H9 (cell line): Measurements from ENCODE around the gene ARMC12. TPM values are rescaled to one million over a fixed set of nuclear protein-coding genes. Genes with fewer than 3 reads are reported as not detected.

ENCODE experiments used
- DNase-seq: peaks from one replicate; pipeline ENCODE4 v3.0.0-alpha.2; 2017
- H2AFZ ChIP-seq: one replicate; pipeline ENCODE4 v1.6.1; 2013; ENCODE audit warnings: mild to moderate bottlenecking, low read length, control low read depth, moderate library complexity
- H2AK5ac ChIP-seq: 2 replicates; pipeline ENCODE4 v1.6.1; 2013; ENCODE audit warnings: low read length, control low read depth, mixed read lengths; ENCODE audit not compliant: insufficient read length
- H2BK120ac ChIP-seq: one replicate; pipeline ENCODE4 v1.6.1; 2013; ENCODE audit warnings: low read depth, mild to moderate bottlenecking, low read length, control low read depth, inconsistent platforms; ENCODE audit not compliant: poor library complexity, severe bottlenecking
- H2BK12ac ChIP-seq: 2 replicates; pipeline ENCODE4 v1.6.1; 2013; ENCODE audit warnings: low read length, control low read depth, mixed read lengths, low read depth; ENCODE audit not compliant: insufficient read length
- H2BK15ac ChIP-seq: 2 replicates; pipeline ENCODE4 v1.6.1; 2013; ENCODE audit warnings: low read depth, low read length, control low read depth
- H2BK20ac ChIP-seq: one replicate; pipeline ENCODE4 v1.6.1; 2013; ENCODE audit warnings: low read depth, mild to moderate bottlenecking, low read length, control low read depth, inconsistent platforms; ENCODE audit not compliant: poor library complexity, severe bottlenecking
- H2BK5ac ChIP-seq: 2 replicates; pipeline ENCODE4 v1.6.1; 2013; ENCODE audit warnings: low read length, control low read depth, mixed read lengths; ENCODE audit not compliant: insufficient read length
- H3K14ac ChIP-seq: 2 replicates; pipeline ENCODE4 v1.6.1; 2013; ENCODE audit warnings: low read length, control low read depth; ENCODE audit not compliant: insufficient read depth
- H3K18ac ChIP-seq: 2 replicates; pipeline ENCODE4 v1.6.1; 2013; ENCODE audit warnings: low read depth, mild to moderate bottlenecking, mixed read lengths, low read length, control low read depth; ENCODE audit not compliant: insufficient read length
- H3K23ac ChIP-seq: 2 replicates; pipeline ENCODE4 v1.6.1; 2013; ENCODE audit warnings: low read length, control low read depth, mixed read lengths, low read depth; ENCODE audit not compliant: insufficient read length
- H3K23me2 ChIP-seq: 2 replicates; pipeline ENCODE4 v1.6.1; 2013; ENCODE audit warnings: low read depth, mild to moderate bottlenecking, mixed read lengths, low read length, control low read depth; ENCODE audit not compliant: insufficient read length, poor library complexity, severe bottlenecking
- H3K27ac ChIP-seq: 2 replicates; pipeline ENCODE4 v1.5.1; 2013; ENCODE audit warnings: low read length, control low read depth, mixed read lengths, low read depth; ENCODE audit not compliant: insufficient read length
- H3K27me3 ChIP-seq: 2 replicates; pipeline ENCODE4 v1.6.1; 2013; ENCODE audit warnings: low read length, control low read depth, inconsistent platforms; ENCODE audit not compliant: insufficient read depth
- H3K4ac ChIP-seq: 2 replicates; pipeline ENCODE4 v1.6.1; 2013; ENCODE audit warnings: low read depth, mild to moderate bottlenecking, control low read depth, inconsistent platforms, low read length, moderate library complexity
- H3K4me1 ChIP-seq: 2 replicates; pipeline ENCODE4 v1.6.1; 2013; ENCODE audit warnings: low read length, control low read depth, inconsistent platforms; ENCODE audit not compliant: insufficient read depth
- H3K4me2 ChIP-seq: 2 replicates; pipeline ENCODE4 v1.6.1; 2013; ENCODE audit warnings: low read length, control low read depth, mixed read lengths; ENCODE audit not compliant: insufficient read length, insufficient read depth
- H3K56ac ChIP-seq: 2 replicates; pipeline ENCODE4 v1.6.1; 2013; ENCODE audit warnings: low read depth, mild to moderate bottlenecking, mixed read lengths, low read length, control low read depth; ENCODE audit not compliant: insufficient read length
- H3K79me1 ChIP-seq: 2 replicates; pipeline ENCODE4 v1.6.1; 2013; ENCODE audit warnings: low read depth, mild to moderate bottlenecking, moderate library complexity, low read length, control low read depth, inconsistent platforms; ENCODE audit not compliant: insufficient read depth, poor library complexity, severe bottlenecking
- H3K79me2 ChIP-seq: 2 replicates; pipeline ENCODE4 v1.6.1; 2013; ENCODE audit warnings: low read length, control low read depth, inconsistent platforms; ENCODE audit not compliant: insufficient read depth
- H3K9ac ChIP-seq: 2 replicates; pipeline ENCODE4 v1.6.1; 2013; ENCODE audit warnings: low read length, control low read depth, mixed read lengths; ENCODE audit not compliant: insufficient read length; ENCODE audit errors: extremely low read depth
- H3K9me3 ChIP-seq: one replicate; pipeline ENCODE4 v1.6.1; 2013; ENCODE audit warnings: low read depth, low read length, inconsistent platforms; ENCODE audit not compliant: control insufficient read depth
- H3T11ph ChIP-seq: one replicate; pipeline ENCODE4 v1.6.1; 2013; ENCODE audit warnings: mild to moderate bottlenecking, low read length, control low read depth, inconsistent platforms
- H4K20me1 ChIP-seq: one replicate; pipeline ENCODE4 v1.6.1; 2013; ENCODE audit not compliant: control insufficient read depth, insufficient read length, insufficient read depth
- H4K5ac ChIP-seq: 2 replicates; pipeline ENCODE4 v1.6.1; 2013; ENCODE audit warnings: low read depth, mild to moderate bottlenecking, mixed read lengths, low read length, control low read depth; ENCODE audit not compliant: insufficient read length
- H4K8ac ChIP-seq: replicated peaks from 2 replicates; pipeline ENCODE4 v1.6.1; 2013; ENCODE audit warnings: low read length, control low read depth, mixed read lengths, low read depth; ENCODE audit not compliant: insufficient read length
- H4K91ac ChIP-seq: 2 replicates; pipeline ENCODE4 v1.6.1; 2013; ENCODE audit warnings: low read depth, mild to moderate bottlenecking, moderate library complexity, mixed read lengths, low read length, control low read depth; ENCODE audit not compliant: insufficient read length
- H3K27ac Mint-ChIP-seq, 3 experiments: 2 replicates in 2 of 3; 3 replicates in 1 of 3; pipeline ENCODE4 v1.8.0; 2020 to 2021; ENCODE audit warnings: mixed read lengths in 3 of 3, mild to moderate bottlenecking in 1 of 3, moderate library complexity in 1 of 3
- H3K27me3 Mint-ChIP-seq: 2 replicates; pipeline ENCODE4 v1.8.0; 2021; ENCODE audit warnings: low read depth, mild to moderate bottlenecking, moderate library complexity, mixed read lengths
- H3K36me3 Mint-ChIP-seq, 3 experiments: 2 replicates in 2 of 3; 3 replicates in 1 of 3; pipeline ENCODE4 v1.8.0; 2020 to 2021; ENCODE audit warnings: low read depth in 3 of 3, mixed read lengths in 3 of 3; ENCODE audit not compliant: insufficient read depth in 1 of 3
- H3K4me1 Mint-ChIP-seq, 2 experiments: 2 replicates each; pipeline ENCODE4 v1.8.0; 2020; ENCODE audit warnings: mixed read lengths in 2 of 2
- H3K4me3 Mint-ChIP-seq, 2 experiments: 2 replicates in 1 of 2; 3 replicates in 1 of 2; pipeline ENCODE4 v1.8.0; 2020 to 2021; ENCODE audit warnings: mild to moderate bottlenecking in 2 of 2, mixed read lengths in 2 of 2, moderate library complexity in 1 of 2
- H3K9me3 Mint-ChIP-seq, 2 experiments: 2 replicates in 1 of 2; 3 replicates in 1 of 2; pipeline ENCODE4 v1.8.0; 2020; ENCODE audit warnings: mild to moderate bottlenecking in 2 of 2, mixed read lengths in 2 of 2, moderate library complexity in 1 of 2
- CTCF ChIP-seq: fragments of 200-600 bp; sonication (generic); conservative IDR thresholded peaks from 3 replicates; pipeline ENCODE4 v1.8.0; 2021; ENCODE audit warnings: antibody characterized with exemption, mild to moderate bottlenecking
- WGBS: extraction: QIAGEN DNeasy Blood & Tissue Kit; methylation state at CpG from one replicate; pipeline ENCODE4 v1.1.7; 2013; ENCODE audit warnings: missing lambda C conversion rate, low lambda C conversion rate, mixed read lengths; ENCODE audit not compliant: insufficient read length; ENCODE audit errors: extremely low coverage; 5-methylcytosine and 5-hydroxymethylcytosine counted together
- total RNA-seq: library from RNA; stranded (reverse); gene quantifications from 2 replicates; pipeline ENCODE4 v1.2.1, GENCODE V29; 2021

The ARMC12 gene
- total RNA-seq, 1 experiment from 2014 or later: 1.7 TPM

GRCh38 chr6:35774116-35774794, 37.4 kb downstream of the ARMC12 start:
- H2AK5ac ChIP-seq: no peak overlapping the region
- Mint-ChIP-seq H3K36me3 (no peaks in the 10 kb centered on the region; a peak in 1 of 7 replicates), H3K27me3 (peaks cover 20% of the 10 kb centered on the region), H3K27ac (no peak overlapping the region; a peak in 1 of 7 replicates), H3K4me3 (no peak overlapping the region), H3K9me3 (no peaks in the 10 kb centered on the region), H3K4me1 (peaks cover 21 to 24% of the 10 kb centered on the region in 2 experiments)
- no peaks in the 10 kb centered on the region for H3K4me1 ChIP-seq
- no peak overlapping the region for H3K4ac ChIP-seq
- no peak overlapping the region for H2BK15ac ChIP-seq
- no peaks in the 10 kb centered on the region for H3K27me3 ChIP-seq
- no peak for DNase-seq
- no peaks in the 10 kb centered on the region for H4K20me1 ChIP-seq
- H3K56ac ChIP-seq: no peak overlapping the region
- no peak overlapping the region for H3K18ac ChIP-seq
- no peaks in the 10 kb centered on the region for H3K79me2 ChIP-seq
- H2BK5ac ChIP-seq: no peak overlapping the region
- H3K23me2 ChIP-seq: peaks cover 3% of the 10 kb centered on the region
- H3T11ph ChIP-seq: no peak overlapping the region
- no peak overlapping the region for H2AFZ ChIP-seq
- H3K27ac ChIP-seq: no peak overlapping the region
- no peaks in the 10 kb centered on the region for H3K9me3 ChIP-seq
- no peak overlapping the region for H3K14ac ChIP-seq
- H4K8ac ChIP-seq: no peak overlapping the region
- no peak overlapping the region for H3K4me2 ChIP-seq
- WGBS: no CpG with 5 or more reads among the region's 11 CpGs
- H3K23ac ChIP-seq: no peak overlapping the region
- no peak overlapping the region for H3K9ac ChIP-seq
- no peak for TF ChIP-seq CTCF
- H4K5ac ChIP-seq: no peak overlapping the region
- no peaks in the 10 kb centered on the region for H3K79me1 ChIP-seq
- H2BK12ac ChIP-seq: no peak overlapping the region
- H4K91ac ChIP-seq: no peak overlapping the region
- no peak overlapping the region for H2BK20ac ChIP-seq
- H2BK120ac ChIP-seq: no peak overlapping the region
